Renal cortical epithelial cell (primary cell): ENCODE results near the gene PRPF40B. TPM values are rescaled to one million over a fixed set of nuclear protein-coding genes. Genes with fewer than 3 reads are reported as not detected.
"Not testable (repeated sequence)": the region's sequence is repeated elsewhere in the genome, so short reads cannot be mapped to it uniquely, and the experiment has no call there.

ENCODE experiments used
- DNase-seq: peaks from one replicate; pipeline ENCODE4 v3.0.0-alpha.2; 2011; ENCODE audit warnings: low read depth
- total RNA-seq: library from RNA; depleted of rRNA; stranded (reverse); fragments of >200 nt; gene quantifications from 2 replicates; pipeline ENCODE4 v1.2.3, GENCODE V29; 2014

Gene PRPF40B
- total RNA-seq, 1 donor from 2014 or later = 17.3 TPM

- peak; percentile 5 for DNase-seq
Observed at GRCh38 chr12:49609059-49609874, 14.1 kb upstream of the PRPF40B start.

GRCh38 chr12:49609875-49610154 is 13.5 kb upstream of the PRPF40B start:
- DNase-seq = no peak

GRCh38 chr12:49610785-49611184 is 12.6 kb upstream of the PRPF40B start:
- DNase-seq = not testable (repeated sequence)

GRCh38 chr12:49612210-49612609 is 11.2 kb upstream of the PRPF40B start:
- DNase-seq = no peak

GRCh38 chr12:49615725-49616124 is 7.6 kb upstream of the PRPF40B start:
- peak; percentile 47 for DNase-seq

- DNase-seq = no peak
Observed at GRCh38 chr12:49616533-49617219, 6.7 kb upstream of the PRPF40B start.

- no peak for DNase-seq
Observed at GRCh38 chr12:49618576-49618975, 4.8 kb upstream of the PRPF40B start.

GRCh38 chr12:49619286-49619685 is 4.1 kb upstream of the PRPF40B start:
- DNase-seq = no peak

GRCh38 chr12:49621651-49622500 is 1.5 kb upstream of the PRPF40B start:
- DNase-seq = no peak

GRCh38 chr12:49622501-49623141 is 740 bp upstream of the PRPF40B start:
- DNase-seq = peak; percentile 51

- DNase-seq = peak; percentile 76
Observed at GRCh38 chr12:49624921-49625577, 1.7 kb downstream of the PRPF40B start.

- peak; percentile 38 for DNase-seq
Observed at GRCh38 chr12:49626169-49626835, 2.9 kb downstream of the PRPF40B start.

- DNase-seq = no peak
Observed at GRCh38 chr12:49626836-49627235, 3.5 kb downstream of the PRPF40B start.

- DNase-seq = peak; percentile 83
Observed at GRCh38 chr12:49627752-49628360, 4.5 kb downstream of the PRPF40B start.

- no peak for DNase-seq
Observed at GRCh38 chr12:49631336-49631907, 8.1 kb downstream of the PRPF40B start.

- DNase-seq = no peak
Observed at GRCh38 chr12:49632401-49632800, 9.0 kb downstream of the PRPF40B start.

GRCh38 chr12:49632986-49633702 is 9.8 kb downstream of the PRPF40B start:
- DNase-seq = no peak

GRCh38 chr12:49633703-49634345 is 10.5 kb downstream of the PRPF40B start:
- no peak for DNase-seq

- no peak for DNase-seq
Observed at GRCh38 chr12:49635036-49635435, 11.7 kb downstream of the PRPF40B start.
